Activated T-cell treated with anti-CD3 and anti-CD28 coated beads, Interleukin-2, amount 50 U/mL, for 1 hour (primary cell): ENCODE measurements around the gene CPED1.
"Not testable (repeated sequence)": the region's sequence is repeated elsewhere in the genome, so short reads cannot be mapped to it uniquely, and the experiment has no call there.

Source experiments
- DNase-seq: peaks from one replicate; pipeline ENCODE4 v3.0.0-alpha.2; 2020

CPED1 gene

GRCh38 chr7:121267612-121268011, 279.1 kb downstream of the CPED1 start:
- no peak for DNase-seq

GRCh38 chr7:121269798-121270197, 281.3 kb downstream of the CPED1 start:
- DNase-seq: no peak

GRCh38 chr7:121271098-121271497, 282.6 kb downstream of the CPED1 start:
- DNase-seq: no peak

- DNase-seq: no peak
Measured at GRCh38 chr7:121271916-121272315, 283.4 kb downstream of the CPED1 start.

- no peak for DNase-seq
Measured at GRCh38 chr7:121272676-121273075, 284.2 kb downstream of the CPED1 start.

GRCh38 chr7:121273467-121274167, 285.1 kb downstream of the CPED1 start:
- no peak for DNase-seq

GRCh38 chr7:121274467-121274866, 286.0 kb downstream of the CPED1 start:
- DNase-seq: no peak

GRCh38 chr7:121275204-121275603, 286.7 kb downstream of the CPED1 start:
- DNase-seq: no peak

- no peak for DNase-seq
Measured at GRCh38 chr7:121276313-121276712, 287.8 kb downstream of the CPED1 start.

GRCh38 chr7:121278120-121279021, 289.9 kb downstream of the CPED1 start:
- DNase-seq: no peak

GRCh38 chr7:121279060-121279620, 290.6 kb downstream of the CPED1 start:
- no peak for DNase-seq

GRCh38 chr7:121279822-121280221, 291.3 kb downstream of the CPED1 start:
- no peak for DNase-seq

GRCh38 chr7:121280656-121281055, 292.1 kb downstream of the CPED1 start:
- DNase-seq: no peak

- no peak for DNase-seq
Measured at GRCh38 chr7:121282129-121282528, 293.6 kb downstream of the CPED1 start.

GRCh38 chr7:121285066-121285667, 296.7 kb downstream of the CPED1 start:
- no peak for DNase-seq

- DNase-seq: no peak
Measured at GRCh38 chr7:121286186-121286585, 297.7 kb downstream of the CPED1 start.

- DNase-seq: no peak
Measured at GRCh38 chr7:121286742-121287734, 298.5 kb downstream of the CPED1 start.

GRCh38 chr7:121288894-121289293, 300.4 kb downstream of the CPED1 start:
- no peak for DNase-seq

GRCh38 chr7:121289930-121290329, 301.4 kb downstream of the CPED1 start:
- not testable (repeated sequence) for DNase-seq

- DNase-seq: no peak
Measured at GRCh38 chr7:121294448-121294992, 306.0 kb downstream of the CPED1 start.

GRCh38 chr7:121297843-121298242, 309.3 kb downstream of the CPED1 start:
- no peak for DNase-seq

- DNase-seq: no peak
Measured at GRCh38 chr7:121298831-121299239, 310.3 kb downstream of the CPED1 start.
